Measurements from ENCODE around the gene SORCS2. TPM values are rescaled to one million over a fixed set of nuclear protein-coding genes. Genes with fewer than 3 reads are reported as not detected.
A peak's percentile ranks its signal among the peaks of the same experiment; 100 is the strongest.

Gene SORCS2
- total and polyA plus RNA-seq, 2 of the 4 experiments (the other 2 are of a cell fraction), result 0.36 to 0.62 TPM

- no peaks in the 10 kb centered on the region for H3K9me3 ChIP-seq (ENCODE audit: control insufficient read depth, insufficient read depth, low read length)
- peaks cover 1% of the 10 kb centered on the region; the same call in 1 of the 2 replicates for H3K4me1 ChIP-seq (ENCODE audit: control insufficient read depth, insufficient read depth, low read length)
- no peak overlapping the region for H3K4me3 ChIP-seq (ENCODE audit: insufficient read depth, low read depth, low read length)
- H3K27ac ChIP-seq (ENCODE audit: insufficient read depth, low read length), result no peak overlapping the region
- H4K5ac ChIP-seq (ENCODE audit: low read depth, low read length), result no peak overlapping the region
- no peak overlapping the region for H2AK9ac ChIP-seq (replicated peaks; ENCODE audit: low read depth, low read length, poor library complexity)
- no peak for ATAC-seq (ENCODE audit: low read depth)
- no peak overlapping the region for H3K4ac ChIP-seq (ENCODE audit: low read depth, low read length)
- no peaks in the 10 kb centered on the region for H3K27me3 ChIP-seq (ENCODE audit: control insufficient read depth, insufficient read depth, low read length)
- no peaks in the 10 kb centered on the region for H3K79me1 ChIP-seq (ENCODE audit: low read depth in 1 of 2, low read length in 2 of 2)
- ChIA-PET POLR2A (ENCODE audit: unreplicated experiment) (no interaction called here), CTCF (no interaction called here)
- no peak overlapping the region for H3K14ac ChIP-seq (replicated peaks; ENCODE audit: low read depth, low read length)
- 90% methylated on average over 2 of the region's 6 CpGs; no CpG with 5 or more reads in 1 of the 2 experiments for WGBS, 2 experiments (ENCODE audit: extremely low coverage in 2 of 2, insufficient read length in 1 of 2)
- no peaks in the 10 kb centered on the region for H3K9me1 ChIP-seq (ENCODE audit: insufficient read depth, low read length)
- no peak overlapping the region for H3K9ac ChIP-seq (ENCODE audit: low read depth, low read length)
- peaks cover 11% of the 10 kb centered on the region for H3K36me3 ChIP-seq (ENCODE audit: control insufficient read depth, insufficient read depth, low read length)
- no peak overlapping the region for H3K23ac ChIP-seq (ENCODE audit: low read depth, low read length)
- H4K91ac ChIP-seq (ENCODE audit: insufficient read depth, low read depth, low read length), result no peak overlapping the region
- no peak overlapping the region for H4K8ac ChIP-seq (ENCODE audit: low read depth in 2 of 2, low read length in 2 of 2)
- intact Hi-C loops (cut with micrococcal nuclease) (no loop called here), dilution Hi-C loops (cut with HindIII; ENCODE audit: low sequenced_read_pairs, unreplicated experiment) (no loop called here), in situ Hi-C loops (cut with MboI; ENCODE audit: low sequenced_read_pairs) (no loop called here)
- H2BK120ac ChIP-seq (ENCODE audit: low read depth, low read length), result no peak overlapping the region
- TF ChIP-seq CEBPB (IDR thresholded peaks at IDR 0.05; ENCODE audit: low read depth, low read length), result no peak
- no peak for TF ChIP-seq SMC3 (IDR thresholded peaks at IDR 0.05; ENCODE audit: low read depth, low read length)
- TF ChIP-seq RCOR1 (IDR thresholded peaks at IDR 0.05; ENCODE audit: insufficient replicate concordance, low read length), result no peak
- no peak for TF ChIP-seq FOS (IDR thresholded peaks at IDR 0.05; ENCODE audit: low read depth, low read length)
- TF ChIP-seq NFE2L2 (IDR thresholded peaks at IDR 0.05; ENCODE audit: low read depth, low read length), result no peak
- no peak for TF ChIP-seq MAFK (IDR thresholded peaks at IDR 0.05; ENCODE audit: low read depth, low read length)
- TF ChIP-seq USF2 (IDR thresholded peaks at IDR 0.05; ENCODE audit: low read depth, low read length), result peak; percentile 87
- TF ChIP-seq RFX5 (IDR thresholded peaks at IDR 0.05; ENCODE audit: low read depth, low read length), result no peak
- no peak overlapping the region for H3K18ac ChIP-seq (ENCODE audit: low read depth, low read length)
- H3K4me2 ChIP-seq (ENCODE audit: low read depth, low read length), result no peak overlapping the region
- no peak overlapping the region for H2BK15ac ChIP-seq (ENCODE audit: low read depth, low read length)
- peaks cover 17% of the 10 kb centered on the region for H4K20me1 ChIP-seq (ENCODE audit: insufficient read depth, low read length)
- H3K56ac ChIP-seq (ENCODE audit: extremely low read depth, insufficient read depth, low read length), result no peak overlapping the region
- no TSS peak for BruUV-seq (replicated peaks)
- H2AFZ ChIP-seq (replicated peaks; ENCODE audit: low read length, poor library complexity), result no peak overlapping the region
- no peak overlapping the region for H2BK5ac ChIP-seq (ENCODE audit: low read depth, low read length, poor library complexity, severe bottlenecking)
- DNase-seq, result peak; percentile 28
- H2BK20ac ChIP-seq (ENCODE audit: low read depth, low read length), result no peak overlapping the region
- no peak overlapping the region for H2AK5ac ChIP-seq (ENCODE audit: low read depth, low read length)
Observed at GRCh38 chr4:7752649-7753048, 560.3 kb downstream of the SORCS2 start.
